Endothelial cell of umbilical vein (primary cell): ENCODE results near the gene CD300LG. TPM values are rescaled to one million over a fixed set of nuclear protein-coding genes. Genes with fewer than 3 reads are reported as not detected.

ENCODE experiments used
- BruUV-seq: library from RNA; stranded (reverse); fragments of 400-500 nt; replicated peaks from 2 replicates; lab custom pipeline; 2021; lab: Mats Ljungman, UMichigan
- CTCF ChIA-PET: fragments of 300-600, 350-600 bp; sonication (Branson Sonifier 250); formaldehyde crosslinking; loops from one replicate; lab custom pipeline; 2021; ENCODE audit warnings: antibody characterized with exemption, inconsistent platforms; lab: Charles Lee
- POLR2A ChIA-PET: fragments of 300-600, 350-600 bp; sonication (Branson Sonifier 250); formaldehyde crosslinking; loops from one replicate; lab custom pipeline; 2021; ENCODE audit warnings: antibody characterized with exemption, inconsistent platforms; lab: Charles Lee
- DNase-seq: peaks from one replicate; pipeline ENCODE4 v3.0.0-alpha.2; 2011; ENCODE audit warnings: low read depth, low spot score
- FAIRE-seq: peaks from 2 replicates; lab custom pipeline; 2011; peaks lifted over from hg19 to GRCh38; lab: Jason Lieb, UNC
- H2AFZ ChIP-seq: 2 replicates; pipeline ENCODE4 v1.6.0; 2012; ENCODE audit warnings: low read depth, low read length, control low read depth, inconsistent platforms
- H3K27ac ChIP-seq: 2 replicates; pipeline ENCODE4 v1.5.1; 2011; ENCODE audit warnings: low read depth, mild to moderate bottlenecking, control low read depth, low read length, moderate library complexity; ENCODE audit not compliant: insufficient read depth
- H3K27me3 ChIP-seq, 2 experiments: 2 replicates each; pipeline versions ENCODE4 v1.6.0 to v1.6.1; 2011; ENCODE audit warnings: low read length in 2 of 2, mixed read lengths in 1 of 2; ENCODE audit not compliant: control insufficient read depth in 2 of 2, insufficient read depth in 2 of 2
- H3K36me3 ChIP-seq, 2 experiments: 2 replicates in 1 of 2; 3 replicates in 1 of 2; pipeline ENCODE4 v1.5.1; 2011; ENCODE audit warnings: low read length in 2 of 2, mild to moderate bottlenecking in 1 of 2, moderate library complexity in 1 of 2; ENCODE audit not compliant: control insufficient read depth in 2 of 2, insufficient read depth in 2 of 2; ENCODE audit errors: extremely low read depth in 1 of 2
- H3K4me1 ChIP-seq: 3 replicates; pipeline ENCODE4 v1.5.1; 2011; ENCODE audit warnings: mild to moderate bottlenecking, low read length; ENCODE audit not compliant: control insufficient read depth, insufficient read depth; ENCODE audit errors: extremely low read depth
- H3K4me2 ChIP-seq: 2 replicates; pipeline ENCODE4 v1.6.1; 2011; ENCODE audit warnings: low read length, control low read depth, mixed read lengths; ENCODE audit not compliant: insufficient read depth
- H3K4me3 ChIP-seq, 3 experiments: fragments of 200-600 bp in 1 of 3; sonication (generic), shearing (Covaris generic) in 1 of 3; replicated peaks in 1 of 3; 2 replicates each; pipeline ENCODE4 v1.5.1; 2011 to 2016; ENCODE audit warnings: control low read depth in 3 of 3, low read length in 3 of 3, mild to moderate bottlenecking in 2 of 3, inconsistent platforms in 1 of 3, low read depth in 1 of 3, moderate library complexity in 1 of 3; ENCODE audit not compliant: insufficient read depth in 1 of 3
- H3K79me2 ChIP-seq: 2 replicates; pipeline ENCODE4 v1.6.0; 2012; ENCODE audit warnings: low read length, inconsistent platforms; ENCODE audit not compliant: control insufficient read depth, insufficient read depth
- H3K9ac ChIP-seq: replicated peaks from 2 replicates; pipeline ENCODE3; 2011; ENCODE audit warnings: low read length, control low read depth; ENCODE audit not compliant: insufficient read depth; ENCODE audit errors: extremely low read depth
- H3K9me1 ChIP-seq: replicated peaks from 3 replicates; pipeline ENCODE4 v1.6.0; 2011; ENCODE audit warnings: mild to moderate bottlenecking, low read length; ENCODE audit not compliant: control insufficient read depth, insufficient read depth; ENCODE audit errors: extremely low read depth
- H3K9me3 ChIP-seq: replicated peaks from 2 replicates; pipeline ENCODE4 v1.5.1; 2012; ENCODE audit warnings: low read length, inconsistent platforms; ENCODE audit not compliant: control insufficient read depth, insufficient read depth
- H4K20me1 ChIP-seq: replicated peaks from 2 replicates; pipeline ENCODE3; 2011; ENCODE audit warnings: mild to moderate bottlenecking, low read length; ENCODE audit not compliant: control insufficient read depth, insufficient read depth; ENCODE audit errors: extremely low read depth
- CTCF ChIP-seq, 2 donors: IDR thresholded peaks; 1 replicate in 1 of 2; 2 replicates in 1 of 2; pipeline ENCODE4 v1.5.1; 2011; ENCODE audit warnings: low read length in 2 of 2, mild to moderate bottlenecking in 2 of 2, moderate library complexity in 2 of 2, control low read depth in 1 of 2, inconsistent platforms in 1 of 2, low read depth in 1 of 2; ENCODE audit not compliant: insufficient read depth in 1 of 2; ENCODE audit errors: extremely low read depth in 1 of 2
- EZH2 ChIP-seq: IDR thresholded peaks from 2 replicates; pipeline ENCODE4 v1.6.1; 2012; ENCODE audit warnings: borderline replicate concordance, low read depth, mild to moderate bottlenecking, moderate library complexity, low read length, inconsistent platforms; ENCODE audit not compliant: severe bottlenecking
- FOS ChIP-seq: IDR thresholded peaks from 2 replicates; pipeline ENCODE4 v1.6.1; 2011; ENCODE audit warnings: mild to moderate bottlenecking, low read length, moderate library complexity, borderline replicate concordance; ENCODE audit not compliant: insufficient read depth
- GATA2 ChIP-seq: IDR thresholded peaks from 2 replicates; pipeline ENCODE4 v1.7.0; 2011; ENCODE audit warnings: low read depth, mild to moderate bottlenecking, moderate library complexity, mixed read lengths, low read length; ENCODE audit not compliant: insufficient read length, insufficient read depth
- JUN ChIP-seq: IDR thresholded peaks from 2 replicates; pipeline ENCODE4 v1.6.1; 2011; ENCODE audit warnings: borderline replicate concordance, low read depth; ENCODE audit not compliant: insufficient read length, insufficient read depth
- MAX ChIP-seq: IDR thresholded peaks from 2 replicates; pipeline ENCODE4 v1.6.1; 2011; ENCODE audit not compliant: insufficient read depth, insufficient read length
- MYC ChIP-seq: IDR thresholded peaks from one replicate; pipeline ENCODE4 v1.6.1; 2011; ENCODE audit warnings: mild to moderate bottlenecking, low read depth, low read length
- POLR2A ChIP-seq: IDR thresholded peaks from 2 replicates; pipeline ENCODE4 v1.6.1; 2012; ENCODE audit warnings: low read depth, mild to moderate bottlenecking, control low read depth, low read length
- POLR2AphosphoS5 ChIP-seq: IDR thresholded peaks from 2 replicates; pipeline ENCODE4 v1.6.1; 2012; ENCODE audit warnings: low read depth, mild to moderate bottlenecking, control low read depth, low read length, moderate library complexity; ENCODE audit not compliant: insufficient read depth
- dilution Hi-C: fragments of 300-500 bp; cut with MboI; formaldehyde crosslinking; loops from one replicate; pipeline ENCODE4 v1.15.0; 2019; ENCODE audit warnings: low sequenced_read_pairs; ENCODE audit not compliant: extremely low pct_ligation_motif_present
- intact Hi-C: fragments of 100-400 bp; cut with micrococcal nuclease; formaldehyde crosslinking; loops from one replicate; pipeline ENCODE4 v1.10.0; 2022
- polyA plus RNA-seq, 4 experiments: library from polyadenylated mRNA; depleted of rRNA in 3 of 4; stranded (reverse) in 3 of 4; unstranded in 1 of 4; fragments of >200 nt; gene quantifications; 2 replicates each; pipeline versions ENCODE4 v1.2.1 to v1.2.3, GENCODE V29; 2011 to 2012; ENCODE audit warnings: missing spikeins in 1 of 4
- total RNA-seq: library from RNA; stranded (reverse); gene quantifications from 2 replicates; pipeline ENCODE4 v1.2.3, GENCODE V29; 2021

Gene CD300LG
- total and polyA plus RNA-seq, 2 donors (not counting 3 experiments of a cell fraction or from before 2014, with no cell fraction given) = not detected

DNA sequence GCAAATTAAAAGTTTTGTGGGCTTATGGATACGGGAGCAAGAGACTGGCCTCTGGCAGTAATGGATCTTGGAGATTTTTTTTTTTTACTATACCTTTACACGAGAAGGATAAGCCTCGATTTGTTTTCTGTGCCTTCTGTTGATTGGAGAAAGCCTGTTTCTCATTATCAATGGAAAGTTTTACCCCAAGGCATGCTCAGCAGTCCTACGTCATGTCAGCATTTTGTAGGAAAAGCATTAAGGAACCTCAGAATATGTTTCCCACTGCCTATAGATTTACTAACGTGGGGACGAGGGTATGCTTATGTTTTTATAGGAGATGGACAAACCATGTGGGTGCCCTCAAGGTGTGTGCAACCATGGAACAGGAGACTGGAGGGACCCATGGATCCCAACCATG, 26.8 kb downstream of the CD300LG start:
- H2AFZ ChIP-seq = no peak overlapping the region
- H3K36me3 ChIP-seq = no peaks in the 10 kb centered on the region
- DNase-seq = no peak
- no peak overlapping the region for H3K27ac ChIP-seq
- POLR2A ChIA-PET = no interaction called here
- no TSS peak for BruUV-seq
- CTCF ChIA-PET = no interaction called here
- no peaks in the 10 kb centered on the region for H3K9me1 ChIP-seq
- no peaks in the 10 kb centered on the region for H3K79me2 ChIP-seq
- no peak overlapping the region for H3K4me2 ChIP-seq
- H3K9ac ChIP-seq = no peak overlapping the region
- H3K9me3 ChIP-seq = no peaks in the 10 kb centered on the region
- H3K27me3 ChIP-seq = peaks cover 6 to 11% of the 10 kb centered on the region in 2 experiments
- dilution Hi-C loops (no loop called here), intact Hi-C loops (no loop called here)
- TF ChIP-seq GATA2 (no peak), MAX (no peak), EZH2 (no peak), POLR2AphosphoS5 (no peak), CTCF (IDR thresholded peaks at IDR 0.05; ENCODE audit: extremely low read depth in 1 of 2, insufficient read depth in 1 of 2, low read depth in 1 of 2, low read length in 2 of 2) (no peak), JUN (no peak), POLR2A (no peak), FOS (no peak), MYC (no peak)
- H3K4me3 ChIP-seq = no peak overlapping the region
- no peaks in the 10 kb centered on the region for H3K4me1 ChIP-seq
- FAIRE-seq = no peak
- no peaks in the 10 kb centered on the region for H4K20me1 ChIP-seq
